Activated CD4-positive, alpha-beta T cell treated with anti-CD3 and anti-CD28 coated beads for 36 hours (primary cell): Measurements from ENCODE around the gene WNT3. TPM values are rescaled to one million over a fixed set of nuclear protein-coding genes. Genes with fewer than 3 reads are reported as not detected.
"Not testable (repeated sequence)": the region's sequence is repeated elsewhere in the genome, so short reads cannot be mapped to it uniquely, and the experiment has no call there.

Source experiments
- ATAC-seq: fragments of 200-7000 bp; cut with Tn5 transposase; one replicate; pipeline ENCODE4 v1.10.0; 2021; ENCODE audit warnings: mild to moderate bottlenecking, moderate library complexity
- CTCF ChIA-PET: fragments of 350-600 bp; sonication (Branson Sonifier 250); formaldehyde crosslinking; loops from one replicate; lab custom pipeline; 2021; ENCODE audit warnings: antibody characterized with exemption; lab: Charles Lee
- POLR2A ChIA-PET: fragments of 350-600 bp; sonication (Branson Sonifier 250); formaldehyde crosslinking; loops from one replicate; lab custom pipeline; 2021; ENCODE audit warnings: antibody characterized with exemption, inconsistent platforms; lab: Charles Lee
- DNase-seq: peaks from one replicate; pipeline ENCODE4 v3.0.0-alpha.2; 2020
- H3K27ac Mint-ChIP-seq: one replicate; pipeline ENCODE4 v1.8.0; 2021; ENCODE audit warnings: mixed read lengths
- H3K27me3 Mint-ChIP-seq: one replicate; pipeline ENCODE4 v1.8.0; 2021; ENCODE audit warnings: mixed read lengths
- H3K36me3 Mint-ChIP-seq: one replicate; pipeline ENCODE4 v1.8.0; 2021; ENCODE audit warnings: low read depth, mixed read lengths
- H3K4me1 Mint-ChIP-seq: one replicate; pipeline ENCODE4 v1.8.0; 2021; ENCODE audit warnings: mixed read lengths
- H3K4me3 Mint-ChIP-seq: one replicate; pipeline ENCODE4 v1.8.0; 2021; ENCODE audit warnings: mild to moderate bottlenecking, moderate library complexity, mixed read lengths
- H3K9me3 Mint-ChIP-seq: one replicate; pipeline ENCODE4 v1.8.0; 2021; ENCODE audit warnings: low read depth, mixed read lengths
- intact Hi-C, 2 experiments: fragments of 100-400 bp; cut with DNase I in 1 of 2; cut with micrococcal nuclease in 1 of 2; formaldehyde crosslinking; loops; one replicate each; pipeline versions ENCODE4 v1.14.2 to v1.15.1; 2022 to 2024; cut with DNase I, micrococcal nuclease
- total RNA-seq, 2 experiments: library from RNA; stranded (reverse); gene quantifications; one replicate each; pipeline ENCODE4 v1.2.3, GENCODE V29; 2021

The WNT3 gene
- total RNA-seq, 2 experiments from 2014 or later = 0.09 to 0.12 TPM

GRCh38 chr17:46794318-46794717, 24.2 kb downstream of the WNT3 start:
- no peak overlapping the region for H3K4me3 Mint-ChIP-seq
- DNase-seq = no peak
- intact Hi-C loops = loop anchor here in 1 of 2 experiments (5.0 kb wide), 1 partner anchor 33 kb away; no protein-coding TSS in a partner anchor
- CTCF ChIA-PET = interaction anchor here (0.5 kb wide), 1 partner anchor 64 kb away, joined by 3 read pairs; no protein-coding TSS in a partner anchor
- ATAC-seq = no peak
- H3K4me1 Mint-ChIP-seq = no peaks in the 10 kb centered on the region
- no peak overlapping the region for H3K27ac Mint-ChIP-seq
- peaks cover 10% of the 10 kb centered on the region for H3K27me3 Mint-ChIP-seq
- POLR2A ChIA-PET = no interaction called here
- H3K9me3 Mint-ChIP-seq = no peaks in the 10 kb centered on the region
- H3K36me3 Mint-ChIP-seq = no peaks in the 10 kb centered on the region

GRCh38 chr17:46793541-46793940, 25.0 kb downstream of the WNT3 start:
- Mint-ChIP-seq H3K27me3 (peaks cover 10% of the 10 kb centered on the region), H3K36me3 (no peaks in the 10 kb centered on the region), H3K4me3 (no peak overlapping the region), H3K27ac (no peak overlapping the region), H3K9me3 (no peaks in the 10 kb centered on the region), H3K4me1 (no peaks in the 10 kb centered on the region)
- DNase-seq = no peak
- intact Hi-C loops = loop anchor here in 1 of 2 experiments (2.0 to 5.0 kb wide), 2 partner anchors 13 to 34 kb away; no protein-coding TSS in a partner anchor
- POLR2A ChIA-PET = no interaction called here
- CTCF ChIA-PET = no interaction called here
- ATAC-seq = no peak

DNA sequence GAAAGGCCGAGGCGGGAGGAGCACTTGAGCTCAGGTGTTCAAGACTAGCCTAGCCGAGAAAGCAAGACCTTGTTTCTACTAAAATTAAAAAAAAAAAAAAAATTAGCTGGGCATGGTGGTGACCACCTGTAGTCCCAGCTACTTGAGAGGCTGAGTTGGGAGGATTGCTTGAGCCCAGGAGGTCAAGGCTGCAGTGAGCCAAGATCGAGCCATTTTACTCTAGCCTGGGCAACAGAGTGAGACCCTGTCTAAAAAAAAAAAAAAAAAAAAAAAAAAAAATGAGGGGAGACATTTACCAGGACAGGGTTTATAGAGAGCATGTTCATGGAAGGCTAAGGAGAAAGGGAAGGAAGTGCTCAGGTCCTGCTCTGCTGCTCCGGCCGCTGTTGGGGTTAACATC, 25.5 kb downstream of the WNT3 start:
- H3K9me3 Mint-ChIP-seq, DNase-seq, H3K27me3 Mint-ChIP-seq, H3K27ac Mint-ChIP-seq, ATAC-seq, POLR2A ChIA-PET, H3K36me3 Mint-ChIP-seq, CTCF ChIA-PET, H3K4me1 Mint-ChIP-seq, H3K4me3 Mint-ChIP-seq: not testable (repeated sequence)
- intact Hi-C loops = loop anchor here in 1 of 2 experiments (2.0 to 5.0 kb wide), 2 partner anchors 14 to 34 kb away; no protein-coding TSS in a partner anchor

- Mint-ChIP-seq H3K4me3 (no peak overlapping the region), H3K27ac (no peak overlapping the region), H3K36me3 (no peaks in the 10 kb centered on the region), H3K4me1 (no peaks in the 10 kb centered on the region), H3K9me3 (no peaks in the 10 kb centered on the region), H3K27me3 (peaks cover 10% of the 10 kb centered on the region)
- CTCF ChIA-PET = no interaction called here
- intact Hi-C loops = loop anchor here in 1 of 2 experiments (2.0 to 5.0 kb wide), 2 partner anchors 15 to 35 kb away; no protein-coding TSS in a partner anchor
- ATAC-seq = no peak
- POLR2A ChIA-PET = no interaction called here
- DNase-seq = no peak
Observed at GRCh38 chr17:46792071-46792470, 26.4 kb downstream of the WNT3 start.

- Mint-ChIP-seq H3K36me3 (no peaks in the 10 kb centered on the region), H3K9me3 (no peaks in the 10 kb centered on the region), H3K27ac (no peak overlapping the region), H3K4me3 (no peak overlapping the region), H3K27me3 (peaks cover 10% of the 10 kb centered on the region), H3K4me1 (no peaks in the 10 kb centered on the region)
- POLR2A ChIA-PET = no interaction called here
- DNase-seq (no peak), ATAC-seq (no peak)
- intact Hi-C loops = loop anchor here in 1 of 2 experiments (5.0 kb wide), 1 partner anchor 36 kb away; no protein-coding TSS in a partner anchor
- CTCF ChIA-PET = no interaction called here
Observed at GRCh38 chr17:46791531-46791930, 27.0 kb downstream of the WNT3 start.

GRCh38 chr17:46790216-46790615, 28.3 kb downstream of the WNT3 start:
- peaks cover 5% of the 10 kb centered on the region for H3K27me3 Mint-ChIP-seq
- ChIA-PET CTCF (no interaction called here), POLR2A (no interaction called here)
- H3K9me3 Mint-ChIP-seq = no peaks in the 10 kb centered on the region
- intact Hi-C loops = loop anchor here in 1 of 2 experiments (5.0 kb wide), 1 partner anchor 37 kb away; no protein-coding TSS in a partner anchor
- DNase-seq (no peak), ATAC-seq (no peak)
- no peaks in the 10 kb centered on the region for H3K4me1 Mint-ChIP-seq
- H3K27ac Mint-ChIP-seq = no peak overlapping the region
- no peaks in the 10 kb centered on the region for H3K36me3 Mint-ChIP-seq
- H3K4me3 Mint-ChIP-seq = no peak overlapping the region

GRCh38 chr17:46789610-46790009, 28.9 kb downstream of the WNT3 start:
- H3K4me1 Mint-ChIP-seq = no peaks in the 10 kb centered on the region
- H3K9me3 Mint-ChIP-seq = no peaks in the 10 kb centered on the region
- ATAC-seq (no peak), DNase-seq (no peak)
- no peak overlapping the region for H3K4me3 Mint-ChIP-seq
- H3K27ac Mint-ChIP-seq = no peak overlapping the region
- ChIA-PET POLR2A (no interaction called here), CTCF (interaction anchor here (0.8 kb wide), 1 partner anchor 46 kb away, joined by 3 read pairs; no protein-coding TSS in a partner anchor)
- intact Hi-C loops = loop anchor here in 1 of 2 experiments (5.0 kb wide), 1 partner anchor 38 kb away; no protein-coding TSS in a partner anchor
- H3K36me3 Mint-ChIP-seq = no peaks in the 10 kb centered on the region
- peaks cover 5% of the 10 kb centered on the region for H3K27me3 Mint-ChIP-seq

DNA sequence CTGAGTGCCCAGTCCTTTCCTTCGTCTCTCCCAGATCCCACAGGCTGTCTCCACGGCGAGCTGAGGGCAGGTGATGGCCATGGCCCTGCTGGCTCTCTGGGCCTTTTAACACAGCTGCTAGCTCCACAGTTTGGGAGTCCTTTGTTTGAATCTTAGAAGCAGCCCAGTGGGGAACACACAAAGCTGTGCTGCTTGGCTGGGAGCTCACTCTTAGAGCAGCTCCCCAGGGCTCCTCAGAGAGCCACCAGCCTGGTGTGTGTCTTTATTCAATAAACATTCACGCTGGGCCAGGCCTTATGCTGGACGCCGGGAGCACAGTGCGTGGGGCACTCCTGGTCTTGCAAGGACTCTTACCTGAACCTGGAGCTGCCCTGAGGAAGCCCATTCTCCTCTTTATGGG, 29.7 kb downstream of the WNT3 start:
- ChIA-PET CTCF (interaction anchor here (0.8 kb wide), 1 partner anchor 47 kb away, joined by 3 read pairs; no protein-coding TSS in a partner anchor), POLR2A (no interaction called here)
- H3K27me3 Mint-ChIP-seq = peaks cover 5% of the 10 kb centered on the region
- H3K4me3 Mint-ChIP-seq = no peak overlapping the region
- no peaks in the 10 kb centered on the region for H3K9me3 Mint-ChIP-seq
- intact Hi-C loops = no loop called here
- ATAC-seq = no peak
- H3K36me3 Mint-ChIP-seq = no peaks in the 10 kb centered on the region
- H3K27ac Mint-ChIP-seq = no peak overlapping the region
- no peak for DNase-seq
- no peaks in the 10 kb centered on the region for H3K4me1 Mint-ChIP-seq

DNA sequence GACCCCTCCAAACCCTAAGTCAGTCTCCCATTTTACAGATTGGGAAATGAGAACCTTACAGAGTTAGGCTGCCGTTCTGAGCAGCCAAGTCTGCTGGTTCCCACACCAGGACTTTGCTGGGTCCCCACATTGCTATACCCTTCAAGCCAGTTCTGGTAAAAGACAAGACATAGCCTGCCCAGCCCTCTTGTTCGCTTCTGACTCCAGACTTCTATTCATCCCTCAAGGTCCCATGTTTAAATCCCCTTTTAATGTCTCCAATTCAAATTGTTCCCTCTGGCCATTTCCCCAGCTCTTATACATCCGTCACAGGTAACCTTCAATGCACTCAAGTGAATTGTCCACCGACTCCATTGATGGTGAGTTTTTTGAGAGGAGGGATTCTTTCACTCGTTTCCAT, 30.2 kb downstream of the WNT3 start:
- ChIA-PET POLR2A (no interaction called here), CTCF (no interaction called here)
- intact Hi-C loops = no loop called here
- no peak for ATAC-seq
- Mint-ChIP-seq H3K4me1 (no peaks in the 10 kb centered on the region), H3K27me3 (peaks cover 5% of the 10 kb centered on the region), H3K27ac (no peak overlapping the region), H3K36me3 (no peaks in the 10 kb centered on the region), H3K9me3 (no peaks in the 10 kb centered on the region), H3K4me3 (no peak overlapping the region)
- no peak for DNase-seq

- DNase-seq (no peak), ATAC-seq (no peak)
- H3K27ac Mint-ChIP-seq = no peak overlapping the region
- intact Hi-C loops = no loop called here
- H3K36me3 Mint-ChIP-seq = no peaks in the 10 kb centered on the region
- CTCF ChIA-PET = interaction anchor here (0.7 to 1.3 kb wide), 2 partner anchors 48 to 1239 kb away, joined by 3 read pairs; no protein-coding TSS in a partner anchor
- peaks cover 5% of the 10 kb centered on the region for H3K27me3 Mint-ChIP-seq
- POLR2A ChIA-PET = no interaction called here
- H3K9me3 Mint-ChIP-seq = no peaks in the 10 kb centered on the region
- H3K4me3 Mint-ChIP-seq = no peak overlapping the region
- no peaks in the 10 kb centered on the region for H3K4me1 Mint-ChIP-seq
Observed at GRCh38 chr17:46787478-46787877, 31.0 kb downstream of the WNT3 start.

- Mint-ChIP-seq H3K27ac (no peak overlapping the region), H3K36me3 (no peaks in the 10 kb centered on the region), H3K4me3 (no peak overlapping the region), H3K4me1 (no peaks in the 10 kb centered on the region), H3K27me3 (peaks cover 3% of the 10 kb centered on the region), H3K9me3 (no peaks in the 10 kb centered on the region)
- ChIA-PET CTCF (interaction anchor here (1.0 kb wide), 2 partner anchors 12 to 57 kb away, joined by 3 read pairs; no protein-coding TSS in a partner anchor), POLR2A (no interaction called here)
- intact Hi-C loops = no loop called here
- DNase-seq = no peak
- no peak for ATAC-seq
Observed at GRCh38 chr17:46785696-46786095, 32.8 kb downstream of the WNT3 start.

GRCh38 chr17:46783031-46783593, 35.4 kb downstream of the WNT3 start:
- no peaks in the 10 kb centered on the region for H3K4me1 Mint-ChIP-seq
- ChIA-PET CTCF (interaction anchor here (1.0 kb wide), 1 partner anchor 51 kb away, joined by 4 read pairs; no protein-coding TSS in a partner anchor), POLR2A (no interaction called here)
- no peak overlapping the region for H3K27ac Mint-ChIP-seq
- H3K36me3 Mint-ChIP-seq = no peaks in the 10 kb centered on the region
- H3K4me3 Mint-ChIP-seq = no peak overlapping the region
- H3K9me3 Mint-ChIP-seq = no peaks in the 10 kb centered on the region
- intact Hi-C loops = no loop called here
- no peak for DNase-seq
- H3K27me3 Mint-ChIP-seq = no peaks in the 10 kb centered on the region
- no peak for ATAC-seq
